OCI-LY7 (cell line): ENCODE measurements around the gene BMAL1. TPM values are rescaled to one million over a fixed set of nuclear protein-coding genes. Genes with fewer than 3 reads are reported as not detected.

Source experiments
- BruUV-seq: library from RNA; stranded (reverse); fragments of 400-500 nt; replicated peaks from 2 replicates; lab custom pipeline; 2021; lab: Mats Ljungman, UMichigan
- CTCF ChIA-PET: fragments of 300-600 bp; sonication (Branson Sonifier 250); formaldehyde crosslinking; loops from one replicate; lab custom pipeline; 2022; ENCODE audit warnings: antibody characterized with exemption; ENCODE audit not compliant: unreplicated experiment; lab: Charles Lee
- POLR2A ChIA-PET: fragments of 300-600 bp; sonication (Branson Sonifier 250); formaldehyde crosslinking; loops from one replicate; lab custom pipeline; 2022; ENCODE audit warnings: antibody characterized with exemption; lab: Charles Lee
- DNase-seq: peaks from one replicate; pipeline ENCODE4 v3.0.0-alpha.2; 2015; ENCODE audit warnings: low spot score
- H2AFZ ChIP-seq: fragments of 200-600 bp; sonication (generic), shearing (Covaris generic); 2 replicates; pipeline ENCODE4 v1.6.1; 2014; ENCODE audit warnings: mild to moderate bottlenecking, antibody characterized with exemption, low read length, moderate library complexity
- H3K27ac ChIP-seq: fragments of 200-600 bp; sonication (generic); 2 replicates; pipeline ENCODE4 v1.5.1; 2014; ENCODE audit warnings: mixed run types, low read depth, mild to moderate bottlenecking, moderate library complexity, low read length, inconsistent platforms; ENCODE audit not compliant: poor library complexity, severe bottlenecking
- H3K36me3 ChIP-seq: fragments of 200-600 bp; sonication (generic); 2 replicates; pipeline ENCODE4 v1.6.1; 2014; ENCODE audit warnings: mild to moderate bottlenecking, antibody characterized with exemption, low read length, moderate library complexity, mixed read lengths; ENCODE audit not compliant: insufficient read depth
- H3K4me1 ChIP-seq: fragments of 200-600 bp; sonication (generic); 2 replicates; pipeline ENCODE4 v1.5.1; 2014; ENCODE audit warnings: mild to moderate bottlenecking, low read length; ENCODE audit not compliant: insufficient read depth, poor library complexity, severe bottlenecking
- H3K4me2 ChIP-seq: fragments of 200-600 bp; sonication (generic); 2 replicates; pipeline ENCODE4 v1.6.1; 2014; ENCODE audit warnings: mild to moderate bottlenecking, low read length
- H3K4me3 ChIP-seq: fragments of 200-600 bp; sonication (generic); 2 replicates; pipeline ENCODE4 v1.5.1; 2014; ENCODE audit warnings: mild to moderate bottlenecking, low read depth, low read length; ENCODE audit not compliant: poor library complexity, severe bottlenecking
- H3K79me2 ChIP-seq: fragments of 200-600 bp; sonication (generic); 2 replicates; pipeline ENCODE4 v1.6.1; 2016; ENCODE audit warnings: low read depth, mild to moderate bottlenecking, low read length, moderate library complexity, mixed read lengths; ENCODE audit not compliant: insufficient read depth
- H3K9me2 ChIP-seq: fragments of 200-600 bp; sonication (generic); 2 replicates; pipeline ENCODE4 v1.6.1; 2016; ENCODE audit warnings: mild to moderate bottlenecking, low read length, mixed read lengths; ENCODE audit not compliant: insufficient read depth
- H3K9me3 ChIP-seq: fragments of 200-600 bp; sonication (generic); 2 replicates; pipeline ENCODE4 v1.6.1; 2014; ENCODE audit warnings: mild to moderate bottlenecking, mixed run types, low read length, mixed read lengths
- H4K20me1 ChIP-seq: fragments of 200-600 bp; sonication (generic); 2 replicates; pipeline ENCODE4 v1.6.1; 2014; ENCODE audit warnings: mild to moderate bottlenecking, antibody characterized with exemption, low read length, moderate library complexity, mixed read lengths; ENCODE audit not compliant: insufficient read depth
- EZH2phosphoT487 ChIP-seq: fragments of 200-600 bp; sonication (generic); IDR thresholded peaks from 2 replicates; pipeline ENCODE4 v1.6.1; 2018; ENCODE audit warnings: low read depth, borderline replicate concordance, mild to moderate bottlenecking, mixed run types, antibody characterized with exemption, low read length, moderate library complexity, mixed read lengths
- intact Hi-C: fragments of 100-400 bp; cut with micrococcal nuclease; formaldehyde crosslinking; loops from one replicate; pipeline ENCODE4 v1.10.0; 2022; ENCODE audit not compliant: unreplicated experiment
- total RNA-seq, 2 experiments: library from RNA; depleted of rRNA in 1 of 2; stranded (reverse); fragments of >200 nt in 1 of 2; shearing (Covaris generic) in 1 of 2; gene quantifications; 2 replicates each; pipeline ENCODE4 v1.2.3, GENCODE V29; 2014 to 2022
- TF ChIP-seq, protein P1 (sequence below): fragments of 200-600 bp; sonication (generic); conservative IDR thresholded peaks from 2 replicates; pipeline ENCODE4 v1.5.1; 2014; ENCODE audit warnings: mild to moderate bottlenecking, antibody characterized with exemption, low read length, moderate library complexity, mixed read lengths

Gene BMAL1
- total RNA-seq, 2 experiments from 2014 or later: not detected

DNA sequence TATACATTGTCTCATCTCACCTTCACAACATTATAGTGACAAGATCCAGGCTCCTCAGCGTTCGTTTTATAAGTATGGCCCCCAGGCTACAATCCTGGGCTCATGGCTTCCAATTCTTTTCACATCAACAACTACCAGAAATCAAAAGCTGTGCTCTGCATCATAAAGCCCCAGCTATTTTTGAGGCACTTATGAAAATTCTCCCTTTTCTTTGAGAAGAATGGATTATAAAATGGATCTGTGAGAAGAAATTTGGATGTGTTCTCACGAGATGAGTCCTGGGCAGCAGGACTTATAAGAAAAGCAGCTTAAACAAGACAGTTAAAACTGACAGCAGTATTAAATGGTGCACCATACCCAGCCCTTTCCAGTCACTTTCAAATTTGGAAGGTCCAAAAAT is 105.2 kb downstream of the BMAL1 start:
- TF ChIP-seq EZH2phosphoT487: no peak
- TF ChIP-seq, protein P1, sequence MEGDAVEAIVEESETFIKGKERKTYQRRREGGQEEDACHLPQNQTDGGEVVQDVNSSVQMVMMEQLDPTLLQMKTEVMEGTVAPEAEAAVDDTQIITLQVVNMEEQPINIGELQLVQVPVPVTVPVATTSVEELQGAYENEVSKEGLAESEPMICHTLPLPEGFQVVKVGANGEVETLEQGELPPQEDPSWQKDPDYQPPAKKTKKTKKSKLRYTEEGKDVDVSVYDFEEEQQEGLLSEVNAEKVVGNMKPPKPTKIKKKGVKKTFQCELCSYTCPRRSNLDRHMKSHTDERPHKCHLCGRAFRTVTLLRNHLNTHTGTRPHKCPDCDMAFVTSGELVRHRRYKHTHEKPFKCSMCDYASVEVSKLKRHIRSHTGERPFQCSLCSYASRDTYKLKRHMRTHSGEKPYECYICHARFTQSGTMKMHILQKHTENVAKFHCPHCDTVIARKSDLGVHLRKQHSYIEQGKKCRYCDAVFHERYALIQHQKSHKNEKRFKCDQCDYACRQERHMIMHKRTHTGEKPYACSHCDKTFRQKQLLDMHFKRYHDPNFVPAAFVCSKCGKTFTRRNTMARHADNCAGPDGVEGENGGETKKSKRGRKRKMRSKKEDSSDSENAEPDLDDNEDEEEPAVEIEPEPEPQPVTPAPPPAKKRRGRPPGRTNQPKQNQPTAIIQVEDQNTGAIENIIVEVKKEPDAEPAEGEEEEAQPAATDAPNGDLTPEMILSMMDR: no peak
- no peak for DNase-seq
- POLR2A ChIA-PET: no interaction called here
- no peaks in the 10 kb centered on the region for H3K9me2 ChIP-seq
- no TSS peak for BruUV-seq
- no peaks in the 10 kb centered on the region for H3K79me2 ChIP-seq
- no peak overlapping the region for H2AFZ ChIP-seq
- H3K9me3 ChIP-seq: no peaks in the 10 kb centered on the region
- H4K20me1 ChIP-seq: no peaks in the 10 kb centered on the region
- H3K4me3 ChIP-seq: no peak overlapping the region
- intact Hi-C loops: no loop called here
- no peak overlapping the region for H3K4me2 ChIP-seq
- CTCF ChIA-PET: interaction anchor here (0.6 kb wide), 1 partner anchor 131 kb away, joined by 5 read pairs; no protein-coding TSS in a partner anchor
- H3K27ac ChIP-seq: no peak overlapping the region
- H3K4me1 ChIP-seq: no peaks in the 10 kb centered on the region
- peaks cover 15% of the 10 kb centered on the region for H3K36me3 ChIP-seq

DNA sequence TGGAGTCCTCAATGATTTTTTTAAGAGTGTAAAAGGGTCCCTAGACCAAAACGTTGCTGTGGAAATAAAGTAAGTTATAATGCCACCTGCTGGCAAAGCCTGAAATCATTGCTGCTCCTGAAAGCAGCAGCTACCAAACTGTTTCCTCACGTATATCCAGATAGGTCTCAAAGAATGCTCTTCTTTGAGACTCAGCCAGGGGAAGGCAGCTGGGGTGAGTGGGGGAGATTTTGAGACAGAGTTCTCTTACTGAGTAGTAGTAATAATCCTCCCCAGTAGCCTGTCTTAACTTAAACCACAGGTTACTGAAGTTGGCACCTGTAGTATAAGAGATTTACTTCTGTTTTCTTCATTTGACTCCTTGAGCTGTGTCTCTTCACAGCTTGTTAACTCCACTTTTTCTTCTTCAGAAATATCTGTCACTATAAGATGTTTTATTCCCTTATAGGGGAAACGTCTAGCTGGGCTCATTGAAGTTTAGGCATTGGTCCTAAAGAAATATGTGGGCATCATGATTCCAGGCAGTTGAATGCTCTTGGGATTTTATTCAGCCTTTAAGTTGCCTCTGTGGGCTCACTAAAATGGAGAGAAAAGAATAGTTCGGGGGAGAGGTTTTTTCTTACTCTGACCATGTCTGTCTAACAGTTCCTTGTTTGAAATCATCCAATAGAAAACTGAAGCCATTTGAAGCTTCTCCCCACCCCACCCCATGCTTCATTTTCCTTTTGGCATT is 107.5 kb downstream of the BMAL1 start:
- peak; percentile 48 for DNase-seq
- peaks cover 34% of the 10 kb centered on the region for H3K36me3 ChIP-seq
- H4K20me1 ChIP-seq: no peaks in the 10 kb centered on the region
- H3K27ac ChIP-seq: no peak overlapping the region
- CTCF ChIA-PET: no interaction called here
- H2AFZ ChIP-seq: no peak overlapping the region
- H3K9me3 ChIP-seq: no peaks in the 10 kb centered on the region
- no peaks in the 10 kb centered on the region for H3K4me1 ChIP-seq
- no TSS peak for BruUV-seq
- no peak overlapping the region for H3K4me3 ChIP-seq
- no peaks in the 10 kb centered on the region for H3K9me2 ChIP-seq
- H3K4me2 ChIP-seq: no peak overlapping the region
- TF ChIP-seq, protein P1: peak; percentile 88
- no peak for TF ChIP-seq EZH2phosphoT487
- intact Hi-C loops: no loop called here
- no peaks in the 10 kb centered on the region for H3K79me2 ChIP-seq
- POLR2A ChIA-PET: interaction anchor here (1.3 kb wide), 1 partner anchor 16 kb away, joined by 3 read pairs; no protein-coding TSS in a partner anchor

DNA sequence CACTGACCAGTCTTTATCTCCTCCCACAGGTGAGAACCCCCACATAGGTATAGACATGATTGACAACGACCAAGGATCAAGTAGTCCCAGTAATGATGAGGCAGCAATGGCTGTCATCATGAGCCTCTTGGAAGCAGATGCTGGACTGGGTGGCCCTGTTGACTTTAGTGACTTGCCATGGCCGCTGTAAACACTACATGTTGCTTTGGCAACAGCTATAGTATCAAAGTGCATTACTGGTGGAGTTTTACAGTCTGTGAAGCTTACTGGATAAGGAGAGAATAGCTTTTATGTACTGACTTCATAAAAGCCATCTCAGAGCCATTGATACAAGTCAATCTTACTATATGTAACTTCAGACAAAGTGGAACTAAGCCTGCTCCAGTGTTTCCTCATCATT is 109.0 kb downstream of the BMAL1 start:
- no peaks in the 10 kb centered on the region for H3K9me3 ChIP-seq
- H3K9me2 ChIP-seq: no peaks in the 10 kb centered on the region
- no peak overlapping the region for H3K4me3 ChIP-seq
- no peaks in the 10 kb centered on the region for H4K20me1 ChIP-seq
- ChIA-PET CTCF (no interaction called here), POLR2A (interaction anchor here (1.0 to 1.4 kb wide), 2 partner anchors 16 to 76 kb away, joined by 3 to 4 read pairs; partner anchors contain the start of gene BTBD10)
- no peak overlapping the region for H3K27ac ChIP-seq
- BruUV-seq: no TSS peak
- no peak for TF ChIP-seq EZH2phosphoT487
- TF ChIP-seq, protein P1: no peak
- peaks cover 34% of the 10 kb centered on the region for H3K36me3 ChIP-seq
- intact Hi-C loops: no loop called here
- no peak for DNase-seq
- H3K4me2 ChIP-seq: no peak overlapping the region
- H3K79me2 ChIP-seq: no peaks in the 10 kb centered on the region
- no peaks in the 10 kb centered on the region for H3K4me1 ChIP-seq
- no peak overlapping the region for H2AFZ ChIP-seq
